K562 (cell line): Measurements from ENCODE around the gene POLN. TPM values are rescaled to one million over a fixed set of nuclear protein-coding genes. Genes with fewer than 3 reads are reported as not detected.

Experiments
- ATF6 ChIP-seq: sonication (generic); formaldehyde crosslinking; IDR thresholded peaks from 2 replicates; pipeline ENCODE4 v1.4.0; 2020; ENCODE audit warnings: mild to moderate bottlenecking, missing genetic modification reagents
- CBX3 ChIP-seq, 2 experiments: IDR thresholded peaks; 1 replicate in 1 of 2; 2 replicates in 1 of 2; pipeline ENCODE4 v1.6.1; 2012; ENCODE audit warnings: inconsistent platforms in 2 of 2, low read length in 2 of 2, borderline replicate concordance in 1 of 2, control low read depth in 1 of 2
- CUX1 ChIP-seq: fragments of 200-800 bp; sonication (Bioruptor generic); IDR thresholded peaks from 2 replicates; pipeline ENCODE4 v1.6.1; 2016; ENCODE audit warnings: missing genetic modification characterization, missing compliant biosample characterization
- E2F4 ChIP-seq: sonication (generic); formaldehyde crosslinking; IDR thresholded peaks from 2 replicates; pipeline ENCODE4 v1.8.0; 2022; ENCODE audit warnings: mild to moderate bottlenecking, low read depth, missing genetic modification reagents
- ESRRA ChIP-seq: fragments of 450-650 bp; IDR thresholded peaks from 2 replicates; pipeline ENCODE4 v1.6.1; 2014; ENCODE audit warnings: low read depth, mild to moderate bottlenecking, moderate library complexity, borderline replicate concordance
- EWSR1 ChIP-seq: fragments of 450-650 bp; IDR thresholded peaks from 2 replicates; pipeline ENCODE4 v1.6.1; 2018; ENCODE audit warnings: borderline replicate concordance, mild to moderate bottlenecking, low read depth, moderate library complexity; ENCODE audit not compliant: partially characterized antibody
- GABPA ChIP-seq: fragments of 200-800 bp; sonication (Bioruptor generic); conservative IDR thresholded peaks from 2 replicates; pipeline ENCODE4 v1.6.1; 2016; ENCODE audit warnings: low read depth, missing genetic modification characterization, missing compliant biosample characterization
- HCFC1 ChIP-seq: IDR thresholded peaks from 2 replicates; pipeline ENCODE4 v1.6.1; 2012; ENCODE audit warnings: low read depth, low read length, improper control_type of control experiment
- IRF2 ChIP-seq: sonication (generic); formaldehyde crosslinking; IDR thresholded peaks from 2 replicates; pipeline ENCODE4 v1.8.1; 2022; ENCODE audit warnings: mild to moderate bottlenecking, missing genetic modification reagents
- NFIC ChIP-seq: fragments of 450-650 bp; IDR thresholded peaks from 2 replicates; pipeline ENCODE4 v1.6.1; 2017; ENCODE audit warnings: mild to moderate bottlenecking, inconsistent platforms
- RFX7 ChIP-seq: fragments of 250-450 bp; sonication (Bioruptor Pico); IDR thresholded peaks from 2 replicates; pipeline ENCODE4 v1.5.1; 2021; ENCODE audit warnings: mild to moderate bottlenecking
- TBL1XR1 ChIP-seq, 2 experiments: IDR thresholded peaks; 2 replicates each; pipeline ENCODE4 v1.6.1; 2012; ENCODE audit warnings: improper control_type of control experiment in 2 of 2, low read length in 2 of 2, mild to moderate bottlenecking in 1 of 2
- USF2 ChIP-seq: sonication (generic); formaldehyde crosslinking; IDR thresholded peaks from 2 replicates; pipeline ENCODE4 v1.5.0; 2020; ENCODE audit warnings: missing genetic modification reagents
- ZNF324 ChIP-seq: fragments of 250-450 bp; sonication (Bioruptor Pico); IDR thresholded peaks from 2 replicates; pipeline ENCODE4 v1.4.0; 2020; ENCODE audit warnings: mild to moderate bottlenecking
- polyA plus RNA-seq, 8 experiments: library from polyadenylated mRNA; depleted of rRNA in 4 of 8; stranded (reverse) in 5 of 8; unstranded in 3 of 8; fragments of >200 nt; fragmentation: Nextera tagmentation in 2 of 8; fragmentation: Illumina TruSeq in 1 of 8; extraction: Ambion mirVana in 2 of 8; extraction: Trizol in 1 of 8; gene quantifications; 2 replicates each; pipeline versions ENCODE4 v1.2.1 to v1.2.3, GENCODE V29; 2011 to 2014; ENCODE audit warnings: inconsistent platforms in 1 of 8, missing spikeins in 1 of 8
- total RNA-seq, 7 experiments: library from RNA; depleted of rRNA in 6 of 7; stranded (reverse); fragments of >200 nt in 6 of 7; fragmentation: Illumina TruSeq in 2 of 7; extraction: Trizol in 2 of 7; gene quantifications; 2 replicates each; pipeline versions ENCODE4 v1.2.1 to v1.2.3, GENCODE V29; 2011 to 2021; ENCODE audit warnings: low replicate concordance in 1 of 7
- TF ChIP-seq, protein P1 (sequence below): IDR thresholded peaks from 2 replicates; pipeline ENCODE4 v1.6.1; 2016; ENCODE audit warnings: missing genetic modification characterization, missing compliant biosample characterization

Gene POLN
- total and polyA plus RNA-seq, 9 of the 15 experiments (the other 6 are each of a cell fraction or from before 2014, with no cell fraction given), result 0.08 to 0.91 (median 0.32) TPM

GRCh38 chr4:2142630-2143427, 99.1 kb downstream of the POLN start (continued):
- no peak for TF ChIP-seq GABPA (tag)
- no peak for TF ChIP-seq IRF2
- TF ChIP-seq HCFC1, result no peak
- no peak for TF ChIP-seq ZNF324
- no peak for TF ChIP-seq ESRRA
- TF ChIP-seq, protein P1, sequence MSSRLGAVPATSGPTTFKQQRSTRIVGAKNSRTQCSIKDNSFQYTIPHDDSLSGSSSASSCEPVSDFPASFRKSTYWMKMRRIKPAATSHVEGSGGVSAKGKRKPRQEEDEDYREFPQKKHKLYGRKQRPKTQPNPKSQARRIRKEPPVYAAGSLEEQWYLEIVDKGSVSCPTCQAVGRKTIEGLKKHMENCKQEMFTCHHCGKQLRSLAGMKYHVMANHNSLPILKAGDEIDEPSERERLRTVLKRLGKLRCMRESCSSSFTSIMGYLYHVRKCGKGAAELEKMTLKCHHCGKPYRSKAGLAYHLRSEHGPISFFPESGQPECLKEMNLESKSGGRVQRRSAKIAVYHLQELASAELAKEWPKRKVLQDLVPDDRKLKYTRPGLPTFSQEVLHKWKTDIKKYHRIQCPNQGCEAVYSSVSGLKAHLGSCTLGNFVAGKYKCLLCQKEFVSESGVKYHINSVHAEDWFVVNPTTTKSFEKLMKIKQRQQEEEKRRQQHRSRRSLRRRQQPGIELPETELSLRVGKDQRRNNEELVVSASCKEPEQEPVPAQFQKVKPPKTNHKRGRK (tag), result peak; percentile 41; the same call in 1 of the 2 replicates
- TF ChIP-seq ATF6 (CRISPR knock-in tag), result no peak
- peak; percentile 37; the same call in 1 of the 2 replicates for TF ChIP-seq NFIC
- TF ChIP-seq CUX1, result peak; percentile 93
- TF ChIP-seq TBL1XR1 (IDR thresholded peaks at IDR 0.05; ENCODE audit: low read length in 2 of 2), result no peak
- no peak for TF ChIP-seq EWSR1
- no peak for TF ChIP-seq RFX7 (CRISPR knock-in tag)
- TF ChIP-seq CBX3 (IDR thresholded peaks at IDR 0.05; ENCODE audit: borderline replicate concordance in 1 of 2, low read length in 2 of 2), result no peak
- TF ChIP-seq E2F4 (CRISPR knock-in tag), result no peak
- TF ChIP-seq USF2 (CRISPR knock-in tag), result no peak
